PC-3 (cell line): Measurements from ENCODE around the gene SYP.

Experiments
- EZH2phosphoT487 ChIP-seq: fragments of 300-600 bp; sonication (generic); IDR thresholded peaks from 2 replicates; pipeline ENCODE4 v1.6.1; 2018; ENCODE audit warnings: mild to moderate bottlenecking, antibody characterized with exemption, low read length, borderline replicate concordance
- TF ChIP-seq, protein P1 (sequence below): fragments of 300-600 bp; sonication (generic); conservative IDR thresholded peaks from 2 replicates; pipeline ENCODE4 v1.5.1; 2017; ENCODE audit warnings: antibody characterized with exemption, low read depth, mild to moderate bottlenecking, low read length

DNA sequence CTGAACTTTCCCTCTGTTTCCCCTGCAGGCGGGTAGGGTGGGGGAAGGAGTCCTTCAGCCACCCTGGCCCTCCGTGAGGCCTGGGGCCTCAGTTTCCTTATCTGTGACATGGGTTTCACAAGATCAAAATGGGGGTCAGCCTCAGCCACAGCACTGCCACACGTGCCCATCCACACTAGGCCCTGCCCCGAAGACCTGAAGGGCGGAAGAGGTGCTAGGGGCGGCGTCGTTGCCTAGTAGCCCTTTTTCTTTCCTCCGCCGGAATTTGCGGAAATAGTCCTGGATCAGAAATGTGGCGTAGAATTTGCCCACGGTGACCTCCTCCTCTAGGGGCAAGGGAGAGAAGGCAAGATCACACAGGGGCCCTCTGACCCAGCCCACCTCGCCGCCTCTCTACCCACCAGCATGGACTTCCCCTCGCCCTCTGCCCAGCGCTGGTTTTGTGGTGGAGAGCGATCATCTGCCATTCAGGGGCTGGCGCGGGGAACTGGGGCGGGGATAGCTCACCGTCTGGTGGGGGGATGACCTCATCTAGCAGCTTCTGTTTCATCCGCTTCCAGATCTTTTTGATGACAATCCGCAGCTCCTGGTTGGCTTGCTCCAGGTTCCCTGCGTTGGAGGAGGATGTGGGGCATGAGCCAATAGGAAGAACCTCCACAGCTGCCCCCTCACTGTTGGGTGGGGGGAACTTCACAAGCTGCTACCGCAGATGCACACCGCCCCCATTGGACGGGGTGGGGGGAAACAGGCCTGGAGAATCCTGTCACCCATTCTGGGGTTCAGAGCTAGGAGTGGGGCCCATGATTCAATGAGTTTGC, 9.7 kb upstream of the SYP start:
- TF ChIP-seq, protein P1, sequence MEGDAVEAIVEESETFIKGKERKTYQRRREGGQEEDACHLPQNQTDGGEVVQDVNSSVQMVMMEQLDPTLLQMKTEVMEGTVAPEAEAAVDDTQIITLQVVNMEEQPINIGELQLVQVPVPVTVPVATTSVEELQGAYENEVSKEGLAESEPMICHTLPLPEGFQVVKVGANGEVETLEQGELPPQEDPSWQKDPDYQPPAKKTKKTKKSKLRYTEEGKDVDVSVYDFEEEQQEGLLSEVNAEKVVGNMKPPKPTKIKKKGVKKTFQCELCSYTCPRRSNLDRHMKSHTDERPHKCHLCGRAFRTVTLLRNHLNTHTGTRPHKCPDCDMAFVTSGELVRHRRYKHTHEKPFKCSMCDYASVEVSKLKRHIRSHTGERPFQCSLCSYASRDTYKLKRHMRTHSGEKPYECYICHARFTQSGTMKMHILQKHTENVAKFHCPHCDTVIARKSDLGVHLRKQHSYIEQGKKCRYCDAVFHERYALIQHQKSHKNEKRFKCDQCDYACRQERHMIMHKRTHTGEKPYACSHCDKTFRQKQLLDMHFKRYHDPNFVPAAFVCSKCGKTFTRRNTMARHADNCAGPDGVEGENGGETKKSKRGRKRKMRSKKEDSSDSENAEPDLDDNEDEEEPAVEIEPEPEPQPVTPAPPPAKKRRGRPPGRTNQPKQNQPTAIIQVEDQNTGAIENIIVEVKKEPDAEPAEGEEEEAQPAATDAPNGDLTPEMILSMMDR = no peak
- no peak for TF ChIP-seq EZH2phosphoT487
